ENCODE measurements around the gene RHOH.

RHOH gene

GRCh38 chr4:40187386-40187906 is 9.4 kb upstream of the RHOH start:
- no peak for DNase-seq (ENCODE audit: low spot score)

- DNase-seq (ENCODE audit: low spot score), result no peak
Measured at GRCh38 chr4:40190019-40190418, 6.8 kb upstream of the RHOH start.

- no peak for DNase-seq (ENCODE audit: low spot score)
Measured at GRCh38 chr4:40190465-40190864, 6.4 kb upstream of the RHOH start.

GRCh38 chr4:40190880-40191815 is 5.7 kb upstream of the RHOH start:
- DNase-seq (ENCODE audit: low spot score), result no peak

- no peak for DNase-seq (ENCODE audit: low spot score)
Measured at GRCh38 chr4:40192114-40193015, 4.5 kb upstream of the RHOH start.

GRCh38 chr4:40193016-40193571 is 3.7 kb upstream of the RHOH start:
- peak; percentile 53 for DNase-seq (ENCODE audit: low spot score)

GRCh38 chr4:40193578-40193977 is 3.3 kb upstream of the RHOH start:
- DNase-seq (ENCODE audit: low spot score), result no peak

- DNase-seq (ENCODE audit: low spot score), result peak; percentile 50
Measured at GRCh38 chr4:40194602-40195161, 2.1 kb upstream of the RHOH start.

- DNase-seq (ENCODE audit: low spot score), result no peak
Measured at GRCh38 chr4:40195182-40196177, 1.4 kb upstream of the RHOH start.

- no peak for DNase-seq (ENCODE audit: low spot score)
Measured at GRCh38 chr4:40196272-40196671, 559 bp upstream of the RHOH start.

GRCh38 chr4:40197879-40198689 is 1.3 kb downstream of the RHOH start:
- peak; percentile 36 for DNase-seq (ENCODE audit: low spot score)

- peak; percentile 30 for DNase-seq (ENCODE audit: low spot score)
Measured at GRCh38 chr4:40199179-40199670, 2.4 kb downstream of the RHOH start.

- no peak for DNase-seq (ENCODE audit: low spot score)
Measured at GRCh38 chr4:40199999-40200874, 3.4 kb downstream of the RHOH start.

- DNase-seq (ENCODE audit: low spot score), result no peak
Measured at GRCh38 chr4:40200875-40201801, 4.3 kb downstream of the RHOH start.

- DNase-seq (ENCODE audit: low spot score), result no peak
Measured at GRCh38 chr4:40201898-40202297, 5.1 kb downstream of the RHOH start.

- no peak for DNase-seq (ENCODE audit: low spot score)
Measured at GRCh38 chr4:40202474-40202873, 5.6 kb downstream of the RHOH start.

GRCh38 chr4:40204507-40205258 is 7.9 kb downstream of the RHOH start:
- DNase-seq (ENCODE audit: low spot score), result no peak
